Superior temporal gyrus (tissue), 1 donor: ENCODE measurements around the gene SIMC1.
"Not testable (repeated sequence)": the region's sequence is repeated elsewhere in the genome, so short reads cannot be mapped to it uniquely, and the experiment has no call there.

Experiments used
- DNase-seq: peaks from one replicate; pipeline ENCODE4 v3.0.0-alpha.2; 2016; ENCODE audit errors: extremely low spot score

Gene SIMC1

DNA sequence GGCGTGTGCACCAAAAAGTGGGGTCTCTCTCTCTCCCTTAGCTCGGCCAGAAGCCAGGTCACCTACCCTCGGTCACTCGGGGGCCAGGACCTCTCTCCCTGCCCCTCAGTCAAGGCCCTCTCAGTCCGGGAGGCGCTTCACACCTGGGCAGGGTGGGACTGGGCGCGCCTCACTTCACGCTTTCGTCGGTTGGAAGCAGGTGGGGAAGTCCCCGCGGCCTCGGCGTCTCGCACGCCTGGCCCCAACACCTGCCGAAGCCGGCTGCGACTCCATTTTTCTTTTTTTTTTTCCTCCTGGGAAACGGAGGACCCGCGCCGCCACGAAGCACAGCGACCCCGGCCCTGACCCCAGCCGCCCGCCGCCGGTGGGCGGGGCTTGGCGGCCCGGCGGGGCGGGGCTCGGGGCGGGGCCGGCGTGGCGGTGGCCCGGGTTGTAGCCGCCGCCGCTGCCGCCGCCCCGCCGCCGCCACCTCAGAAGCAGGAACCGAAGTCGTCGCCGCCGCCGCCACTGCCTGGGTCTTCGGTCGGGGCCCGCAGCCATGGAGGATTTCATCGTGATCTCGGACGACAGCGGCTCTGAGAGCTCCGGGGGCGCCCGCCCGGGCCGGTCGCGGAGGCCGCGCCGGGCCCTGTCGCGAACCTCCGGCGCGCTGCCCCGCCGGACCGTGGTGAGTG is at the start of gene SIMC1:
TSS of gene SIMC1 (plus strand) at position 454 of the 674 bp plus-strand sequence. CDS start at position 539, 85 bp downstream.
- DNase-seq = not testable (repeated sequence)

DNA sequence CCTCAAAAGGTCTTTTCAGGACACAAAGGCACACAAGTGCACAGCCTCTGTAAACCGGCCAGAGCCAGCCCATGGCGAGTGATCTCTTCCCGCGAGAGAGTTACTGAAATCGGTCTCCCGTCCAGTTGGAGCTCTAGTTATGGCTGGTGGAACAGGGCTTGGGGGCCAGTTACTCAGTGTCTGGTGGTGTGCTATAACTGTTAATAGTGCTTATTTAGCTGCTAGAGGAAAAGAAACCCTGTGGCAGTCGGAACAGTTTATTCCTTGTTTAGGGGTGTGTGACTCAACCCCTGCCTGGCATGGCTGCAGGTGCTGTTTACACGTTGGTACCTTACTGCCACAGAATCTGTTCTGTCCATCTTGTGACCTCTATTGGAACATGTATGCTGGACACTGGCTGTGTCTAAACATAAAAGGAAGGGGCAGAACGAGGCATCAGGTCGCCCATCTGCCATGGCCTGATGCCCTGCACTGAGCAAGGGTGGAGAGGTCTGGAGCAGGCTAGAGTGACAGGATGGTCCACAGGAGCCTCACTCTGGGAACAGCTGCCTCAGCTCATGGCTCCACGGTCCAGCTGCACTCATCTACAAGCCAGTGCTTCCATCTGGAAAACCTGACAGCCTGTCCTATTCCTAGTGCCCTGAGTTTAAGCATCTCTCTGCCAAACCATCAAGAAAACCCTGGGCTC is 49.6 kb upstream of the SIMC1 start:
- no peak for DNase-seq

DNA sequence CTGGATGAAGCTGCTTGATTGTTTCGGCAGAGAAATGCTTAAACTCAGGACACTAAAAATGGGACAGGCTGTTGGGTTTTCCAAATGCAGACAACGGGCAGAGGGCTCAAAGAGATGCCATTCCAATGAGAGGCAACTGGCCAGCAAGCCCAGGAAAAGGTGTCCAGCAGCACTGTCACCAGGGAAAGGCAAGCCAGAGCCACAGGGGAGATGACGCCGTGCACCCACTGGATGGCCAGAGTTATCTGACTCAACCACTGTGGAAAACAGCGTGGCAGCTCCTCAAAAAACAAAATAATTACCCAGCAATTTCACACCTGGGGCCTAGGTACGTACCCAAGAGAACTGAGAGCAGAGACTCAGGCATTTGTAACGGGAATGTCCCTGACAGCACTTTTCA is 48.4 kb upstream of the SIMC1 start:
- no peak for DNase-seq

DNA sequence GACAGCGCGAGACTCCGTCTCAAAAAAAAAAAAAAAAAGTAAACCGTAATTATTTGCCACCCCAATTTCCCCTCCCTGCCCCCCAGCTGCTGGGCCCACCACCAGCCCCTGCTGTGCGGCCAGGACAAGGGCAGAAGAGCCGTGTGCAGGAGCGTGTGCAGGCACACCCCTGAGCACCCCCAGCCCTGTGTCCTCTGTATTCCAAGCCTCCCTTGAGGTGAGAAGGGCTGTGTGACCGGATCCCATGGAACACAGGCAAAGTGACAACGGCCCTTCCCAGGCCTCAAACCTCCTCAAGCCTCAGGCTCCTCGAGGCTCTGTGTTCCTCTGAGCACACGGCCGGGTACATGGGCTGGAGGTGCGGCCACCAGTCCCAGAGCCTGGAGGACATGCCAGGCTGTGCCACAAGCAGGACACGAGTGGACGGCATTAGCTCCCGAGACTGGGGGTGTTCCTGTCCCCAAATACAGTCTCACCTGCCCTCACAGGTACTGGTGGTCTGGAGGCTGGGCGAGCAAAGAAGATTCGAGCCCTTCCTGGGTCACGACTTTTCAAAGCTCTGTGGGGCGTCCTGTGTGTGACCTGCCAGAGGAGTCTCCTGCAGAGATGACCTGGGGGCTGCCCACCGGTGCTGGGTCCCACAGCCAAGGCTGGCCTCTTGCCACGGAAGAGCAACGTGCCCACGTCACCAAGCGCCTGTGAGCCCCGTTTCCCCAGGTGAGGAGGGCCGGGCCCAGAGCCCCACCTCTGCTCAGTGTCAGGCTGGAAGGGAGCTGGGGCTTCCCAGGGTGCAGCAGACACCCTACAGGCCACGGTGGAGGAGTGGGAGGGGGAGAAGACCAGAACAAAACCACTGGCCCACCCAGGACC is 47.1 kb upstream of the SIMC1 start:
- DNase-seq = no peak

DNA sequence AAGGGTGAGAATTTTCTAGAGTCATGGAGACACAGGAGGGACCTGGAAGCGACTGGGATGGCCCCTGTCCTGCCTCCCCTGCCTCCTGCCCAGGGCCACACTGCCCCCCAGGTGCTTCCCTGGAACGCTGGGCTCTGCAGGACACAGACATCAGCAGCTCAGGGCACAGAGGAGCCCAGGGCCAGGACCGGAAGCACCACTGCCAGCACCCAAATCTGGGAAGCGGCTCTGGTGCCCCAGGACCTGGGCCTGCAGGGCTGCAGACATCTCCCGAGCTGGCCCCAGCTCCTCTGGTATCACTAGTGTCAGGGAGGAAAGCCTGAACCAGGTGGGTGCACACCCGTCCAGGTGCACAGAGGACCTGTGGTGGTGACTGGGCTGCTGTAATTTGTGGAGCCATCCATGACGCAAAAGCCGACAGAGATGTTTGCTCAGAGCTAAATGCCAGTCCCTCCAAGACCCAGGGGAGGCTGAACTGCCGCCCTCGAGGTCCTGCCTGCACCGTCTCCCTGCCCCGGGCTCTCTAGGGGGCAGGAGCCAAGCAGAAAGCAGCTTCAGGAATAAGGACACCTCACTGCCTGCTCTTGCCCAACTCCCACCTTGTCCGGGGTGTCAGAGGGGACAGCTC is 46.0 kb upstream of the SIMC1 start:
- no peak for DNase-seq

DNA sequence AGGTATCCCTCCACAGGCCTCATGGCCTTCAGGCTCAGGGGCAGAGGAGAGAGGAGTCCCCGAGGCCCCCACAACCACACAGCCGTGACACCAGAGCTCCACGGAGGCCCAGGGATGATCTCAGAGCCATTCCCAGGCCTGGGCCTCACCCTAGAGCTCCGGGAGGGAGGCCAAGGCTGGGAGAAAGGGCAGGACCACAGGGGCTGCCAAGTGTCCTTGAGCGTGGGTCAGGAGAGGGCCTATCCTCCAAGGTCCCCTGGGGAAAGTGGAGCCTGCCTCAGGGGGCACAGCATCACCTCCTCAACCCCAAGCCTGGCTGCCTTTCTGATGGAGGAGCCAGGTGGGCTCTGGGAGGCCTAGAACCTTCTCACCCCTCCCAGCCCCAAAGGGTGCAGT is 45.5 kb upstream of the SIMC1 start:
- not testable (repeated sequence) for DNase-seq

DNA sequence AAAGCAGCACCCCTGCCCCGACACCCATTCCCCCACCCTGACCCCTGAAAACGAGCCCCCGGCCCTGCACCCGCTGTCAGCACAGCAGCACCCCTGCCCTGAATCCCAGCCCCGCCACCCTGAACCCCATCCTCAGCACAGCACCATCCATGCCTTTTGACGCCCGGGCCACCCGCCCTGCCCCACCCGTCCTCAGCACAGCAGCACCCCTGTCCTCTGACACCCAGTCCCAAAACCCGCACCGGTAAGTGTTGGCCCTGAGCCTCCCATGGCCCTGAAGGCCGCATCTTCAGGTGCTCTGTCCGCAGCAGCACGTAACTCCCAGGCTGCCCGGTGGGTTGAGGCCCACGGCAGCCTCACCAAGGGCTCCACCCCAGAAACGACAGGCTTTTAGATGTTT is 44.6 kb upstream of the SIMC1 start:
- DNase-seq = not testable (repeated sequence)

DNA sequence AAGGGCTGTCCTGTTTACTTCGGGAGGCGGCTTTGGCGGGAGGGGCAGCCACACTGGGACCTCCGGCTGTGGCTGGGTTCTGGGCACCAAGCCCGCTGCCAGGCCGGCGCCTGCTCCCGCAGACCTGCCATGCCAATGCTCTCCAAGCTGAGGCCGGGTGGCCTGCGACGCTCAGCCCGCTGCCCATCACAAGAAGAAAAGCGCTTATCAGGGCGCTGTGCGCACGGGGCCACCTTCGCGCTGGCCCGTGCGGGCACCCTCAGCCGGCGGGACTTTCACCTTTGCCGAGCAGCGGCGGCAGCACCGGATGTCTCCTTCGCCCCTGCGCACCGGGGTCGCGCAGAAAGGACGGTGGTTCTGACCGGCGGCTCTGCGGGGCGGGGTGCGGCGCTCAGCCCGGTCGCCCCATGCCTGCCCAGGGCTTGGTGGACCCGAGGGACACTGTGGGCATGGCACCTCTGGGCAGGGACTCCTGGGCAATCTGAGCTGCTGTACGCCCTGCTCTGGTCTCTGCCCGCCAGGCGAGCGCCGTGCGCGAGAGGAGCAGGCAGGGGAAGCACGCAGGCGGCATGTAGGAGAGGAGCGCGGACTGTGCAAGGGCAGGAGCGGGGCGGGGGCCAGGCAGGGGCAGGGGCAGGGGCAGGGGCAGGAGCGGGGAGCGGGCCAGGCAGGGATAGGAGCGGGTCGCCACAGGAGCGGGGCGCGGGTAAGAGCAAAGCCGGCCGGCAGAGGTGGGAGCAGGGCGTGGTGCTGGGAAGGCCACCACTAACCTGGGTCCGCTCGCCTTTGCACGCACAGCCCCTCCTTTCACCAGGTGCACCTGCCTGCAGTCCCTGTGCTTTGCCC is 43.8 kb upstream of the SIMC1 start:
- DNase-seq = not testable (repeated sequence)

DNA sequence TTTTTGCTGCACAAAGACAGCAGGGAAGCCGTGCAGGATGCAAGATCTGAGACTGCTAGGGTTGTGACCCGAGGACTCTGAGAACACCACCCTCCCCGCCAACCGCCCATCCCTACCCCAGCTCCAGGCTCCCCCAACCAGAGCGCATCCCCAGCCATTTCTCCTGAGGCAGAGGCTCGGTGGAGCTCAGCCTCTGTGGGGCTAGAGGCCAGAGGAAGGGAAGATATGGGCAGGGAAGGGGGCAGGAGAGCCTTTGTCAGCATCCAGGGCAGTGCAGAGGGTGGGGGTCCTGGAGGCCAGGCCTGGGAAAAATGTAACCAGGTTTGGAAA is 43.2 kb upstream of the SIMC1 start:
- DNase-seq = not testable (repeated sequence)

DNA sequence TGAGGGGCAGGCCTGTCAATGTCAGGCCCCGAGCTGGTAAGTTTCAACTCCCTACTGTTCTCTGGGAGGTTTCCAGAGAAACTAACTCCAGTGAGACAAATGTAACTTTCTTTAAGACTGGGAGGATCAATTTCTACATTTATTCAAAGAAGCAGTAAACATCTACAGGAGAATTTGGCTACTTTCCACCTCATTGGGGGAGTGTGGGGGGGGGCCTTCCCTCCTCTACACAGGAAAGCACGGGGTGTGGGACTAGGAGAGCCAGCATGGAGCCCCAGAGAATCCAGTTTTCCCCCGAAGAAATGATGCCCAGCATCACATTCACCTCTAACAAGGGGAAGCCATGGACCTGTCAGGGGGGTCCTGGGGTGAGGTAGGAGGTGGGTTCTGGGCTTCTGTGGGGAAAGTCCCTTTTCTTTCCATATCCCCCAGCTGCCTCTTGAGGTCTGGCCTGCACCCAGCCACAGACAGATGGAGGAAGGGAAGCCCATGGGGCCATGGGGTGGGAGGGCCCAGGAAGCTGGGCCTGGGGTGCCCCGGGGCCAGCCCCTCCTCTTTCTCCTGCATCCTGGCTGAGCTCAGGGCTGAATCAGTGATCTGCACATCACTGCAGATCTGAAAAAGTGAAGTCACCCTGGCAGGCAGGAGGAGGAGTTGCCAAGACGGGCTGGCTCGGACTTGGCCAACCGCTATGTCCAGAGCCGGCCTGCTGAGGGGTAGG is 42.6 kb upstream of the SIMC1 start:
- DNase-seq = not testable (repeated sequence)

DNA sequence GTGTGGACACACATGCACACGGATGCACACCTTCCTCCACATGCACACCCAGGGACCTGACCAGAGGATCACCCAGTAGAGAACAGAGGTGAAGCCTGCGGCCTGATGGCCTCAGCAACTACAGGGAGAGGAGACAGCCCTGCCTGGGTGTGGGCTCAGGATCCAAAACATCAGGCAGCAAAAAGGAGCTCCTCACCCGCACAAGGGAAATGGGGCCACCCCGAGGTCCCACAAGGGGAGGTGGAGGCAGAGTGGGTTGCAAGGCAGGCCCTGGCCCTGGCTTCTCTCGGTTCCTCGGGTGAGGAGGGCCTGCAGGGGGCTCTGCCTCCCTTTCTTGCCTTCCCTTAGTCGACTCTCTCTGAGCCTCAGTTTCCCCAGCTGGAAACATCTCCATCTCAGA is 41.4 kb upstream of the SIMC1 start:
- DNase-seq = not testable (repeated sequence)

DNA sequence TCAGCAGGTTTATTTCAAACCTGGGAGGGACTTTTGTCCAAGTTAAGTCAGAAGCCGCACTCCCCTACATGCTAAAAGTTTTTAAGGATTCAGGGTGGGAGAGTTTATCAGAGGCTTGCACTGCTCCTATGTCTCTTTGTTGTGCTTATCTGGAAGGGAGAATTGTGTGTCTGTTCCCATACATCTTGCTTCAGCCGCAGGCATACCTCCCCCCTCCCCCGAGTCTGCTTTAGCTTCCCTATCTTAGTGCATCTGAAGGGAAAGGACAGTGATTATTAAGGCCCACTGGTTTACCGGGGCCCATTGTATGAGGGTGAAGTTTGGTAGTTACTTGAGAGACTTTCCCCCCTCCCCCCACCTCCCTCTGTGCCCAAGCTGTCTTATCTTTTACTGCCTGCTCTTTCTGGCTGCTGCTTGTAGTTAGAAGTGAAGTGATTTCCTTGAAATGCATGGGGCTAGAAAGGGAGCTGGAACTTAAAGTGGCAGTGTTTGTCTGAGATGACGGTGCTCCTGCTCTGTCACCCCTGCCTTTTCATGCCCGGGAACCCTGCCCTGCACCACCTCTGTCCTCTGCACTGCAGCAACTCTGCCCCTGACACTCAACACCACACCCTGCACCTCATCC is 40.9 kb upstream of the SIMC1 start:
- DNase-seq = not testable (repeated sequence)

DNA sequence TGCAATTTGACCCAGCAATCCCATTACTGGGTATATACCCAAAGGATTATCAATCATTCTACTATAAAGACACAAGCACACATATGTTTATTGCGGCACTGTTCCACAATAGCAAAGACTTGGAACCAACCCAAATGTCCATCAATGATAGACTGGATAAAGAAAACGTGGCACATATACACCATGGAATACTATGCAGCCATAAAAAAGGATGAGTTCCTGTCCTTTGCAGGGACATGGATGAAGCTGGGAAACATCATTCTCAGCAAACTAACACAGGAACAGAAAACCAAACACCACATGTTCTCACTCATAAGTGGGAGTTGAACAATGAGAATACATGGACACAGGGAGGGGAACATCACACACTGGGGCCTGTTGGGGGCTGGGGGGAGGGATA is 39.9 kb upstream of the SIMC1 start:
- not testable (repeated sequence) for DNase-seq

DNA sequence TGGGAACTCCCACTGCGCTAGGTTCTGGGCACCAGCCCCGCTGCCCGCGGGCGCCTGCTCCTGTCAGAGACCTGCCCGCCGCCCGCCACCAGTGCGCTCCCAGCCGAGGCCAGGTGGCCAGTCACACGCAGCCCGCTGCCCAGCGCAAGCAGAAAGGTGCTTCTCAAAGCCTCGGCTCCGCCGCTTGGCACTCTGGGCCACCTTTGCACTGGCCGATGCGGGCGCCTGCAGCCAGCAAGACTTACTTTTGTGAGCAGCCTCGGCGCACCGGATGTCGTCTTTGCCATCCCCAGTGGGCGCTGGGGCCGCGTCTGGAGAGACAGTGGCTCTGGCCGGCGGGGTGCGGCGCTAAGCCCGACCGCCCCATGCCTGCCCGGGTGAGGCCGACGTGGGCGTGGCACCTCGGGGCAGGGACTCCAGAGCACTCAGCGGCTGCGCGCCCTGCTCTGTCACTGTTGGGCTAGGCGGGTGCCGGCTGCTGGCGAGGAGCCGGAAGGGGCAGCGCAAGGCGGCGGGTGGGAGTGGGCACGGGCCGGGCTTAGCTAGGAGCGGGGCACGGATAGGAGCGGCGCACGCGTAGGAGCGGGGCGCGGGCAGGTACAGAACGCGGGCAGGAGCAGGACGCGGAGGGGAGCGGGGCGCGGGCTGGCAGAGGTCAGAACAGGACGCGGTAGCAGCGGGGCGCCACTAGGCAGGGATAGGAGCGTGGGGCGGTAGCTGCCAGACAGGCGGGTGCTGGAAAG is 39.1 kb upstream of the SIMC1 start:
- DNase-seq = not testable (repeated sequence)

DNA sequence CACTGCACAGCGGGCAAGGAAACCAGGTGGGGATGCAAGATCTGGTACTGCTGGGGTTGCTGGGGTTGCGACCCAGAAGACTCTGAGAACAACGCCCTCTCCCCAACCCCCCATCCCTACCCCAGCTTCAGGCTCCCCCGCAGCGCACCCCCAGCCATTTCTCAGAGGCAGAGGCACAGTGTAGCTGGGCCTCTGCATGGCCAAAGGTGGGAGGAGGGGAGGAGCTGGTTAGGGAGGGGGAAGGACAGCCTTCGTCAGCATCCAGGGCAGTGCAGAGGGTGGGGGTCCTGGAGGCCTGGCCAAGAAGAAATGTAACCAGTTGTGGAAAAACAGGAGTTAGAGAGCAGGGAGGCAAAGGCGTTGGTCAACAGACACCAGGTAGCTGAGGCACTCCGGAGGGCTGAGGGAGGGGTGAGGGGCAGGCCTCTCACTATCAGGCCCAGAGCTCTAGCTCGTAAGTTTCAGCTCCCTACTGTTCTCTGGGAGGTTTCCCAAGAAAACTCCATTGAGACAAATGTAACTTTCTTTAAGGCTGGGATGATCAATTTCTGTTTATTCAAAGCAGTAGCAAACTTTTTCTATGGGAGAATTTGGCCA is 38.3 kb upstream of the SIMC1 start:
- DNase-seq = not testable (repeated sequence)

DNA sequence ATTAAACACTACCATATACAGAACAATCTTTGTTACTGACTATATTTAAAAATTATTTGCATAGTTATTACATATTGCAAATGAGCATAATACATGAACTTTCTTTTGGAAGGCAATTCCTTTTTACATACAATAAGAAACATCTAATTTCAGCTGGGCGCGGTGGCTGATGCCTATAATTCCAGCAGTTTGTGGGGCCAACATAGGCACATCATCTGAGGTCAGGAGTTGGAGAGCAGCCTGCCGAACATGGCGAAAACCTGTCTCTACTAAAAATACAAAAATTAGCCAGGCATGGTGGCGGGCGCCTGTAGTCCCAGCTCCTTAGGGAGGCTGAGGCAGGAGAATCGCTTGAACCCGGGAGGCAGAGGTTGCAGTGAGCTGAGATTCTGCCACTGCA is 36.4 kb upstream of the SIMC1 start:
- DNase-seq = no peak

DNA sequence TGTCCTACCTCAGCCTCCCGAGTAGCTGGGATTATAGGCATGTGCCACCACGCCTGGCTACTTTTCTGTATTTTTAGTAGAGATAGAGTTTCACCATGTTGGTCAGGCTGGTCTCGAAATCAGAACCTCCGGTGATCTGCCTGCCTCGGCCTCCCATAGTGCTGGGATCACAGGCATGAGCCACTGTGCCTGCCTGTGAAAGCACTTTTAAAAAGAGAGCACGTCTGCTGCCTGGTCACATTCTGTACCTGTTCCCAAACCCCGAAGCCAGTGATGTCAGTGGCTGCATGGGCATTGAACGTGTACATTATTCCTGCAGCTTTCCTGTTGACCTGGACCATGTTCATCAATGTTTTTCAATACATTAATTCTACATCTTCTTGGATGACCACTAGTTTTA is 35.1 kb upstream of the SIMC1 start:
- no peak for DNase-seq

DNA sequence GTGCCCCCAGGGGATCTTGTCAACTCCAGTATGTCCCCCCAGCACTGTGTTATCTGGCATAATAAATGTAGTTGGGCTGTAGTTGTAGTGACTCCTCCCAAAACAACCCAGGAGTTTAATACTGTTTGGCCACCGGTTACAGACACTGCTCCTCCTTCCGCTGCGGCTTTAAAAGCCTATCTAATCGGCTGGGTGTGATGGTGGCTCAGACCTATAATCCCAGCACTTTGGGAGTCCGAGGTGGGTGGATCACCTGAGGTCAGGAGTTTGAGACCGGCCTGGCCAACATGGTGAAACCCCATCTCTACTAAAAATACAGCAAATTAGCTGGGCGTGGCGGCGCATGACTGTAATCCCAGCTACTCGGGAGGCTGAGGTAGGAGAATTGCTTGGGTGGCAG is 34.7 kb upstream of the SIMC1 start:
- DNase-seq = not testable (repeated sequence)

DNA sequence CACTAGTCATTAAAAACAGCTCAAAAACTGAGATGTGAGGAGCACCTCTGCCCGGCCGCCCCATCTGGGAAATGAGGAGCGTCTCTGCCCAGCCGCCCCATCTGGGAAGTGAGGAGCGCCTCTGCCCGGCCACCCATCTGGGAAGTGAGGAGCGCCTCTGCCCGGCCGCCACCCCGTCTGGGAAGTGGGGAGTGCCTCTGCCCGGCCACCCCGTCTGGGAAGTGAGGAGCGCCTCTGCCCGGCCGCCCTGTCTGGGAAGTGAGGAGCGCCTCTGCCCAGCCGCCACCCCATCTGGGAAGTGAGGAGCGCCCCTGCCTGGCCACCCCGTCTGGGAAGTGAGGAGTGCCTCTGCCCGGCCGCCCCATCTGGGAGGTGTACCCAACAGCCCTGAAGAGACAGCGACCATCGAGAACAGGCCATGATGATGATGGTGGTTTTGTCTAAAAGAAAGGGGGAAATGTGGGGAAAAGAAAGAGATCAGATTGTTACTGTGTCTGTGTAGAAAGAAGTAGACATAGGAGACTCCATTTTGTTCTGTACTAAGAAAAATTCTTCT is 23.7 kb upstream of the SIMC1 start:
- DNase-seq = not testable (repeated sequence)
